GM21367 (cell line): ENCODE data around the gene MAGI2.
"Not testable (repeated sequence)": the region's sequence is repeated elsewhere in the genome, so short reads cannot be mapped to it uniquely, and the experiment has no call there.

Experiments used
- ATAC-seq: cut with Tn5 transposase; IDR thresholded peaks from one replicate; pipeline ENCODE4 v1.9.1; 2021; ENCODE audit not compliant: unreplicated experiment

MAGI2 gene

DNA sequence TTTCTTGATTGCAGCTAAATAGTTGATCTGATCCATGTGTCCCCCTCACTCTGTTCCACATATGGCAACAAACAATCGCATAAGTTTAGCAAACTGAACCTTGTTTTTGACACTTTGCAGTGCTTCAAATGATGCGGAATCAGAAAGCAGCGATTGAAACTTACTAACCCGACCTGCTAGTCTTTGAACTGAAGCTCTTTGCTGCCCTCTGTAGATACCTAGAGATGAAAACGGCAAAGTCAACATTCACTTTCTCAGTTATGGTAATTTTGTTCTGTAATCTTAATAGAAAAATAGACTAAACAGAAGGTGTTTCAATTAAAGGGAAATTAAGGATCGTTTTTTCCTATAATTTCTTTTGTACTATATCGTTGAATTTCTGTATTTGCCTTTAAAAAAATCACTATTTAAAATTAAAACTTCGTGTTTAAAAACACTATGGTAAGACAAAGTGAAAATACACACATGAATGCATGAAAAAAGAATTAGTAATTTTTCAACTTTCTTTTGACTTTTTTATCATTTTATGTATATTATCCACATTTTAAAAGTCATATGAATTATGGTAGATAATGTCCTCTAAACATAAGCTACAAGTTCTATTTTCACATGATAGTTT lies 276.5 kb downstream of the MAGI2 start:
- ATAC-seq = peak; percentile 58

DNA sequence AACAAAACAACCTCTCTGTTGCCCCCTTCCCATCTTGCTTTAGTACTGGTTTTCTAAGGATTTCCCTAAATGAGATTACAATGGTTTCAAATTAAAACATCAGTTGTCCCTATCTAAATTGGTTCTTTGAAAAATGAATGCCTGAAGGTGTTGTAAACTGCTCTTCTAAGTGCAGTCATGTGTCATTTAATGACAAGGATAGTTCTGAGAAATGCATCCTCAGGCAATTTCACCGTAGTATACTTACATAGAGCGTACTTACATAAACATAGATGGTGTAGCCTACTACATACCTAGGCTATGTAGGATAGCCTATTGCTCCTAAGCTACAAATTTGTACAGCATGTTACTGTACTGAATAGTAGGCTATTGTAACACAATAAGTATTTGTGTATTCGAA lies 278.1 kb downstream of the MAGI2 start:
- no peak for ATAC-seq

DNA sequence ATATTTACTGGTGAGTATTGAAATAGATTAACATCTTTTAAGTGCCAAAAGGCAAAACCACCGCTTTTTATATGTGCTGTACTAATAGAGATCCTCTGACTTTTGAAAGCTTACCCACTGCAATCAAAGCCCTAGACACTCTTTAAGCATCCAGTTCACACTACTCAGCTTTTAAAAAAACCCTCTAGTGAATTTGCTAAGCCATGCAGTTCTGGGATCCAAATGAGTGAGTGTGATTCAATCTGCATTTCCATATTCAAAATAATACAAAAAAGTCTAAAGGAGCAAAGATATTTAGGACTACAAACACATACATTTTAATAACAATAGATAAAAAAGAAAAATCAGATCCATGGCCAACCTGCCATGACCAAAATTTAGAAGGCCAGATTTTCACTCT lies 288.2 kb downstream of the MAGI2 start:
- no peak for ATAC-seq

DNA sequence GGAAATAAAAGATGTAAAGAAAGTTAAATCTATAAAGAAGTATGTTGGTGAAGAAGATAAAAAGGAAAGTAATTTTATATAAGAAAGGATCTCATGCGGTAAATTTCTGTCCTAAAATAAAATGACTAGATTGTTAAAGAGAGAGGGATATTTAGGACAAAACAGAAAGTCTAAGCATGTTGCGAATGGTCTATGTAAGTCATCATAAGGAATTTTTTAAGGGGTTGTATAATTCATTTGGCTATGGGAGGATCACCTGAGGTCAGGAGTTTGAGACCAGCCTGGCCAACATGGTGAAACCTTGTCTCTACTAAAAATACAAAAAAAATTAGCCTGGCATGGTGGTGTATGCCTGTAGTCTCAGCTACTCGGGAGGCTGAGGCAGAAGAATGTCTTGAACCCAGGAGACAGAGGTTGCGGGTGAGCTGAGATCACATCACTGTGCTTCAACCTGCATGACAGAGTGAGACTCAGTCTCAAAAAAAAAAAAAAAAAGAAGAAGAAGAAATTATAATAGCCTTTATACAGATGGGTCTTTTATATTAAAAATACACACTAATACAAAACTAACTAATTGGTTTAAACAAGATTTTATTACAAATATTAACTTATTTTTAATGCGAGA lies 294.3 kb downstream of the MAGI2 start:
- ATAC-seq = no peak

DNA sequence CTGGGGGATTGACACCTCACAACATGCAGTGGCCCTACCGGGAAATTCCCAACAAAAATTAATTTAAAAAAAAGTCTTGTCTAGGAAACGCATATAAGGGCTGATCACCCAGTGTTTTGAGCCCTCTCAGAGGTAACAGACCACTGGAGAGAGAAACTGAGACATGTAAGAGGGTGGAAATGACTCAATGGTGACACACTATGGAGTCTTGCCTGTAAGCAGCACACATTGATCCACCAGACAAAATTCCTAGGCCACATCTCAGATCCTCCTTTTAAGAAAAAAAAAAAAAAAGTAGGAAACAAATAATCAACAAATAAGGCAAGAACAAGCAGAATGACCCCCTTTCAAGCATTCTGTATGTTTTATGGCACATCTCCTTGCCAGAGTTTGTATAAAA lies 296.2 kb downstream of the MAGI2 start:
- no peak for ATAC-seq

DNA sequence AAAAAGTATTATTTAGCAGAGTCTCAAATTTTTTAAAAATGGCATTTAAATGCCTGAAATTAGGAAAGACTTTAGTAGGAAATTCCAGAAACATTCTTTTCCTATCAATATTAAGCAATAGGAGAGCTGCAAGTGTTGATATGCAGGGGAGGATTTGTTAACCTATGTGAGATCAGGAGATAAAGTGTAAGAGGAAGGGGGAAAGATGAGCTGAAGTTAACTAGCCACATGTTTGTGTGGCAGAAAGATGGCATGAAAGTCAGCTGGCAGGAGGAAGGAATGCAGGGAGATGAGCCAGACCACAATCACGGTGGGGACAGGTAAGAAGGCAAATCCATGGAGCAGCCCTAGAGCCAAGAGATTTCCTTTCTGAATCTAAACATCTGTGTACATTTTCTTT lies 303.6 kb downstream of the MAGI2 start:
- no peak for ATAC-seq

DNA sequence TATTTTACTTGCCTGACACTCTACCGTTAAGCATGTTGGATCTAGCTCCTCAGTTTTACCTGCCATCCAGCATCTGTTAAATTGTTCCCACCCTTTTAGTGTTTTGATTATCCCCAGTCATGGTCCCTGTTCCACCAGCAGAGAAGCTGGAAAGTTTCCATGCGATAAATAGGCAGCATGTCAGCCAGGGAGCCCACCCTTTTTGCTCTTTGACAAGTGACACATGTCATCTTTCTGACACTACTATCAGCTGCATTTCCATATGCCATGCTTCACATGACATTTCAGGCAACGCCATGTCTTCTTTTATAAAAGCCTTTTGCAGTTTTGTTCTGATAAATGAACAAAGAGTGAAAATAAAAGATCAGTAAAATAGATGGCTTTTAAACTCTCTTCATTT lies 310.8 kb downstream of the MAGI2 start:
- ATAC-seq = no peak

DNA sequence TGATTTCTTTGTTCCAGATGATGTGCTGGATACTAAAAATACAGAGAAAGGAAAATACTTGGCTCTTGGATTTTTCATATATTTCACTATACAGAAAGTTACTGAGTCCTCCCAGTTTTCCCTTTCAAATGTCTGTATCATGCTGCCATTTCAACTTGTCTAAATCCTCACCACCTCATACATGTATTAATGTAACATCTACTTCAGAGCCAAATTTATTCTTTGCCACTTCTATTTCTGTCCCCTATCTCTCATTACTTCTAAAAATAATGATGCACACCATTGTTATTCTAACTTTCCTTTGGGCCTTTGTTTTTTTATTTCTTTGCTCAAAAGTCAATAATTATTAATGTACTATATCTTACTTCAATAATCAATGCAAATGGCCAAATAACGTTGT lies 312.2 kb downstream of the MAGI2 start:
- no peak for ATAC-seq

DNA sequence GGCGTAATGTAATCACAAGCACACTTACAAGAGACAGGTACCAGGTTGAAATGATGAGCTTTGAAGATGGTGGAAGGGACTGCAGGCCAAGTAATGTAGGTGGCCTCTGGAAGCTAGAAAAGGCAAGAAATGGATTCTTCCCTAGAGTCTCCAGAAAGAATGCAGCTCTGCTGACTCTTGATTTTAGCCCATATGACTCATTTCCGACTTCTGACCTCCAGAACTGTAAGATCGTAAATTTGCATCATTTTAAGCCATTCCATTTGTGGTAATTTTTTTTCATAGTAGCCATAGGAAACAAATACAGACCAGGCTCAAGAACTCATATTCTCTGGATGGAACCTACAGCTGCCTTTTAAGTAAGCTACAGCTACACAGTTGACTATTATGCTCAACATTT lies 315.5 kb downstream of the MAGI2 start:
- no peak for ATAC-seq

DNA sequence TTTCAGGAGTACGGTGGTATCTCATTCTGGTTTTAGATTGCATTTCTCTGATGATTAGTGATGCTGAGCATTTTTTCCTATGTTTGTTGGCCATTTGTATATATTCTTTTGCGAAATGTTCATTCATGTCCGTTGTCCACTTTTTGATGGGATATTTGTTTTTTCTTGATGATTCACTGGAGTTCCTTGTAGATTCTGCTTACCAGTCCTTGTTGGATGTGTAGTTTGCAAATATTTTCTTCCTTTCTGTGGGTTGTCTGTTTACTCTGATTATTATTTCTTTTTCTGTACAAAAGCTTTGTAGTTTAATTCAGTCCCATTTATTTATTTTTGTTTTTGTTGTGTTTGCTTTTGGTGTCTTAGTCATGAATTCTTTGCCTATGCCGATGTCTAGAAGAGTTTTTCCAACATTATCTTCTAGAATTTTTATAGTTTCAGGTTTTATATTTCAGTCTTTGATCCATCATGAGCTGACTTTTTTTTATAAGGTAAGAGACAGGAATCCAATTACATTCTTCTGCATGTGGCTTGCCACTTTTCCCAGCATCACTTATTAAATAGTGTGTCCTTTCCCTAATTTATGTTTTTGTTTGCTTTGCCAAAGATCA lies 320.5 kb downstream of the MAGI2 start:
- ATAC-seq = no peak

DNA sequence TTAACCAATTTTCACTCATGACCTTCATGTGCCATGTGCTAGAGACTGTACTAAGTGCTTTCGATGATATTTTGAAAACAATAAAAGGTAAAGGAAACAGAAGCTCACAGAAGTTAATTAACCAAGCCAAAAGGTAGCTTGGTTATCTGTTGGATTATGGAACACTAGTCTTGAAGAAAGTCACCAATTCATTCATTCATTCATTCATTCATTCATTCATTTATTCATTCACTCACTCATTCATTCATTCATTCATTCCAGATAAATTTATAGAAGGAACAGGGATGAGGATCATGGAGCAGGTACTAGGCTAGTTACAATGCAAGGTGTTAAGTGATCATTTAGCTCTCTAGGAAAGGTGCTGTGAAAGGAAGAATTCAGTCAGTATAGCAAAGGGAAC lies 322.8 kb downstream of the MAGI2 start:
- ATAC-seq = no peak

DNA sequence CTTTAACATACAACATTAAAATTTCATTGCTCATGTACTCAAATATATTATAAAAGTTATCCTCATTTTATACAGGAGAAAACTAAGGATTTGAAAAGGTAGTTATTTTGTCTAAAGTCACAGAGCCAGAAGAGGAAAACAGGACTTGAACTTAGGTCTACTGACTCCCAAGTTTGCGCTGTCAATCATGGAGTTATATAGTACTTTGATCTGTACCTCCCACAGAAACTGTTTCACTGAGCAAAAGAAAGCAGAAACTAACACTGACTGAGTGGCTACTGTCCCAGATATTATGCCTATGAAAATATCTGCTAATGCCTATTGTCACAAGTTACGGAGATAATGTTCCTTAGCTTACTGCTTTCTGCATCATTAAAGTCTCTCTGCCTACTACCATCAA lies 329.1 kb downstream of the MAGI2 start:
- no peak for ATAC-seq

DNA sequence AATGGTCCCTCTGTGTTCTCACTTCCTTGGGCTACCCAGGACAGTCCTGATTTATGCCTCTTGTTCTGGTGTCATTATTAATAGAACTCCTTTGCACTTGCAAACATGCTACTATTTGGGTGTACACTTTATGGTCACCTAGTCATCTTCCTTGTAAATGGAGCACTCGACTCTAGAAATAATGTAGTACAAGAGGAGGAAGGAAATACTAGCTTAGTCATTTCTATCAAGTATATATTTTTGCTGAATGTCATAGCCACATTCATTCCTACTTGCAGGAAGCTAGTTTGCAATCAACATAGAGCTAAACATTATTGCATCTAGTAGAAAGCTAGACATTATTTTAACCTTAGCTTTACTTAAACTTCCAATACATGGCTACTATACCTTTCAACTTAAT lies 335.3 kb downstream of the MAGI2 start:
- no peak for ATAC-seq

DNA sequence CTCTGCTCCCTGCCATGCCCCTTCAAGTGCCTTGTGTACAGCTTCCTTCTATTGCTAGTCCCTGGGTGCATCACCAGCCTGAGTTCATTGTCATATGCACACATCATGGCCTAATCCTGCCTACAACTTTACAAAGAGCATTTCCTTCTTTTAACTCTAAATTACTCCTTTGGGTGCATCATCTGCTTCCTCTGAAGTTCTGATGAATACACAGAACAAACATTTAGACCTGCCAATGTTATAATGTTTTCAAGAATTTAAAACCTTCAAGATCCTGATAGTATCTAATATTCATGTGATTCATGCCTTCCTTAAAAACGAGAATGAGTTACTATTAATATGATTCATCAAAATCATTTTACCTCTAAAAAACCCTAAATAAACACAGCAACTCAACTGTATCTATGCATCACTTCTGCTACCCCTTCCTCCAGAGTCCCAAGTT lies 357.1 kb downstream of the MAGI2 start:
- no peak for ATAC-seq

DNA sequence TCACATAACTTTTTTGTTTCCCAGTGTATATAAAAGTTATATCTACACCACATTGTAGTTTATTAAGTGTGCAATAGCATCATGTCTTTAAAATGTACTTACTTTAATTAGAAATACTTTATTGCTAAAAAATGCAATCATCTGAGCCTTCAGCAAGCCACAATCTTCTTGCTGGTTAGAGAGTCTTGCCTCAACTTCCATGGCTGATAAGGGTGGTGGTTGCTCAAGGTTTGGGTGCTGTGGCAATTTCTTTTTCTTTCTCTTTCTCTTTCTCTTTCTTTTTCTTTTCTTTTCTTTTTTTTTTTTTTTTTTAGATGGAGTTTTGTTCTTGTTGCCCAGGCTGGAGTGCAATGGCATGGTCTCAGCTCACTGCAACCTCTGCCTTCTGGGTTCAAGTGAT lies 360.0 kb downstream of the MAGI2 start:
- ATAC-seq = no peak

DNA sequence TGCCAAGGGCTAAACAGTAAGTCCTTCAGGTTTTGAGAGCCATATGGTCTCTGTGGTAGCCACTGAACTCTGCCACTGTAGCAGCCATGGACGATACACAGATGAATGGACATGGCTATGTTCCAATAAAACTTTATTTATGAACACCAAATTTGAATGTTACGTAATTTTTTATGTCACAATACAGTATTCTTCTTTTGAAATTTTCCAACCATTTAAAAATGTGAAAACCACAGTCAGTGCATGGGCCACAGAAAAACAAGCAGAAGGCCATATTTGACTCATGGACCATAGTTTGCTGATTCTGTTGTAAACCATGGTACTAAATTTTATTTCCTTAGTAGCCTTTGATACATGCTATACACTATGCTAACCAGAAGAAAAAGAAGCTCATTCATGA lies 361.8 kb downstream of the MAGI2 start:
- no peak for ATAC-seq

DNA sequence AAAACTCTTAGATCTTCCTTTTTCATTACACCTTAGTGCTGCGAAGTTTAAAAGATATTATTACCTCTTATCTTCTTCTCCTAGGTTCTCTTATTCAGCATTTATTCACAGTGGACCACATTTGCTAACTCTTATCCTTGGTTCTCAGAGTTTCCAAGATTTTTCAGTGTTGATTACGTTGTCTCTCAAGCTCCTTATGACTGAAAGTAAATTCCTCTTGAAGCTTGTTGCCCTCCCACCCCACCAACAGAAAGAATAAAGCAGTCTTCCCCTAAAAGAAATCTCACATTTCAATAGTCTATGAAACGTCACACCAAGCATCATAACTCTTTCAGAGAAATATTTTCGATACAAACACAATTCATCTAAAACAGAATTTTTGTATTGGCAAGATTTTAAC lies 362.5 kb downstream of the MAGI2 start:
- no peak for ATAC-seq

DNA sequence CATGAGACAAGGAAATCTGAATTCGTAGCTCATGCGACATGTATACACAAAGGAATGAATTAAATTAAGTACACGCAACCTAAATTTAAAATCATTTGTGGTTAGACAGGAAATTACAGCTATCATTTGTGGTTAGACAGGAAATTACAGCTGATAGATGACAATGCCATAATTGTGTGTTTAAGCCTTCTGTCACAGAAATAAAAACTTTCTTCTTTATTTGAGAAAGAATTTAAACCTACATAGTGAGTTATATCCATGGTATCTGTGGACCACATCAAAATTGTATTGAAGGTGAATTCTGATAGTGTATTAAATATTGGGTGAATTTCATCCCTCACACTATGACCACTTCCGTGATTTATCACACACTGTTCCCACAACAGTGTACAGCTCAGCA lies 362.9 kb downstream of the MAGI2 start:
- ATAC-seq = no peak

DNA sequence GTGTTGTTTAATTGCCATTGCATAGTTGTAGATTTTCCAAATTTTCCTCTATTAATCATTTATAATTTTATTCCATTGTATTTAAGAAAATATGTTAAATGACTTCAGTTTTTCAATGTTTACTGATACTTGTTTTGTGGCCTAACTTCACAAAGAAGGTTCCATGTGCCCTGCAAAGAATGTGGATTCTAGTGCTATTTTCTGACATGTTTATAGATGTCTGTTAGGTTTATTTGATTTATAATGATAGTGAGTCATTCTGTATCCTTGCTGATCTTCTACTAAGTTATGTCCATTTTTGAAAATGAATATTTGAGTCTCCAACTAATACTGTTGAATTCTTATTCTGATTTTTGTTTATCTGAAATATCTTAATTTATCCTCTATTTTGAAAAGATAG lies 369.0 kb downstream of the MAGI2 start:
- no peak for ATAC-seq

DNA sequence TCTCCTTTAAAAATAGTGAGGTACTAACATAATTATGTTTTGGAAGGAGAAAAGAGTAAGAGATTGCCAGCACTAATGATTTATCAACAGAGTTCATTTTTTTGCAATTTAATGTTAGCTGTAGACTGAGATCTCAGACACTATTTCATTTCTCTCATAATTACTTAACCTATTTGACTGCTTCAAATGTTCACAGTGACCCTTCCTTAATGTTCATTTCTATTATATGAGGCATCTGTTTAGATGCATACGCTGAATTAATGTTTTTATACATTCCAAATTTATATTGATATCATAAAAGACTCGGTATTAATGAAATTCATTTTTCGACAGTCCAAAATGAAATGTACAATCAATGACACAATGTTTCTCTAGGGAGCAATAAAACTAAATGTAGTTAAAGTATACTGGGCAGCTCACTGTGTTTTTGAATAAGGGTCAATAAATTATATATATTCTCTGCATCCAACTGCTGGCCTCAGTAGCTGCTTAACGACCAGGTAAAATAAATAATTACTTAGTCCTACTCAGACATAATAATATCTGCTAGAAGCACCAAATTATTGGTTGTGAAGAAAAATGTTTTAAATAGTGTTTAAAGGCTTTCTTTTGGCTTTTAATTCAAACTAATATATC lies 373.4 kb downstream of the MAGI2 start:
- no peak for ATAC-seq

DNA sequence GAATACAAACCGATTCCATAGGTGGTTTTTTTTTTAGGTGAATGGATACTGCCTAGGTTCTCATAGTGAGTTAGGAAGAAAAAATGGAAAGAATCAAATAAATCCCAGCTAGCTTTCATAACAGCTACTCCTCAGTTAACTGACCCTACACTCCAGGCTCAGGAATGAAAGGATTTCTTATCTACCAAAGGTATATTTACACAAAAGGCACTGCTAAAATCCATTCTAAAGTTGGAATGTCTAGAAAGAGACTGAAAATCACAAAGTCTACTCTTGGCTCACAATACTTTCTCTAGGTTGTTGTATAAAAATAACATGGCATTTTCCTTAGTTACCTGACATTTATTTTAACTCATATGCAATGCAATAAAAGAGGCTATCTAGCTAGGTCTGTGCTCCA lies 375.2 kb downstream of the MAGI2 start:
- no peak for ATAC-seq

DNA sequence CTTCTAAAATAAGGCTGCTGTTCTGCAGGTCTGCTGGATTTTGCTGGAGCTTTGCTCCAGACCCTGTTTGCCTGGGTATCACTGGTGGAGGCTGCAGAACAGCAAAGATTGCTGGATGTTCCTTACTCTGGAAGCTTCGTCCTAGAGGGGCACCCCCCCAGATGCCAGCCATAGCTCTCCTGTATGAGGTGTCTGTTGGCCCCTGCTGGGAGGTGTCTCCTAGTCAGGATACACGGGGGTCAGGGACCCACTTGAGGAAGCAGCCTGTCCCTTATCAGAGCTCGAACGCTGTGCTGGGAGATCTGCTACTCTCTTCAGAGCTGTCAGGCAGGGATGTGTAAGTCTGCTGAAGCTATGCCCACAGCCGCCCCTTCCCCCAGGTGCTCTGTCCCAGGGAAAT lies 382.3 kb downstream of the MAGI2 start:
- ATAC-seq = not testable (repeated sequence)
